CMK (cell line): ENCODE data around the gene GALNT14.

Experiments
- DNase-seq: peaks from one replicate; pipeline ENCODE4 v3.0.0-alpha.2; 2010; ENCODE audit warnings: low read depth

The GALNT14 gene

GRCh38 chr2:31011587-31011986 lies 126.7 kb downstream of the GALNT14 start:
- DNase-seq, result no peak

- DNase-seq, result no peak
These were observed 129.6 kb downstream of the GALNT14 start for GRCh38 chr2:31008561-31009114.

- no peak for DNase-seq
These were observed 134.0 kb downstream of the GALNT14 start for GRCh38 chr2:31004257-31004656.

- DNase-seq, result no peak
These were observed 134.5 kb downstream of the GALNT14 start for GRCh38 chr2:31003749-31004148.

- no peak for DNase-seq
These were observed 135.6 kb downstream of the GALNT14 start for GRCh38 chr2:31002537-31003150.

GRCh38 chr2:31000970-31001369 lies 137.3 kb downstream of the GALNT14 start:
- DNase-seq, result no peak

GRCh38 chr2:30998672-30999071 lies 139.6 kb downstream of the GALNT14 start:
- no peak for DNase-seq

- no peak for DNase-seq
These were observed 140.3 kb downstream of the GALNT14 start for GRCh38 chr2:30997979-30998378.

GRCh38 chr2:30994227-30995056 lies 143.8 kb downstream of the GALNT14 start:
- no peak for DNase-seq

- no peak for DNase-seq
These were observed 145.5 kb downstream of the GALNT14 start for GRCh38 chr2:30992781-30993180.

GRCh38 chr2:30990671-30991070 lies 147.6 kb downstream of the GALNT14 start:
- DNase-seq, result no peak

- no peak for DNase-seq
These were observed 148.1 kb downstream of the GALNT14 start for GRCh38 chr2:30990176-30990575.

- no peak for DNase-seq
These were observed 148.5 kb downstream of the GALNT14 start for GRCh38 chr2:30989746-30990145.

GRCh38 chr2:30987566-30987965 lies 150.7 kb downstream of the GALNT14 start:
- no peak for DNase-seq

- no peak for DNase-seq
These were observed 152.0 kb downstream of the GALNT14 start for GRCh38 chr2:30986231-30986580.

- DNase-seq, result no peak
These were observed 152.6 kb downstream of the GALNT14 start for GRCh38 chr2:30985493-30986230.

- no peak for DNase-seq
These were observed 154.1 kb downstream of the GALNT14 start for GRCh38 chr2:30984148-30984547.

GRCh38 chr2:30981510-30981909 lies 156.7 kb downstream of the GALNT14 start:
- no peak for DNase-seq

GRCh38 chr2:30981096-30981495 lies 157.1 kb downstream of the GALNT14 start:
- DNase-seq, result no peak

GRCh38 chr2:30979822-30980245 lies 158.4 kb downstream of the GALNT14 start:
- no peak for DNase-seq

GRCh38 chr2:30978854-30979253 lies 159.4 kb downstream of the GALNT14 start:
- DNase-seq, result no peak

GRCh38 chr2:30978044-30978443 lies 160.2 kb downstream of the GALNT14 start:
- no peak for DNase-seq

- no peak for DNase-seq
These were observed 163.1 kb downstream of the GALNT14 start for GRCh38 chr2:30975156-30975555.
